C4-2B (cell line): ENCODE data around the gene MATN1.

Experiments used
- H3K27ac ChIP-seq: fragments of 450-650 bp; 2 replicates; pipeline ENCODE4 v1.5.1; 2017
- CTCF ChIP-seq: fragments of 450-650 bp; conservative IDR thresholded peaks from 2 replicates; pipeline ENCODE4 v1.5.1; 2017; ENCODE audit warnings: mild to moderate bottlenecking
- ZFX ChIP-seq: fragments of 450-650 bp; IDR thresholded peaks from 2 replicates; pipeline ENCODE4 v1.6.1; 2017

MATN1 gene

GRCh38 chr1:30730346-30731108 is 7.1 kb upstream of the MATN1 start:
- TF ChIP-seq ZFX, result no peak
- TF ChIP-seq CTCF, result no peak
- H3K27ac ChIP-seq, result no peak overlapping the region

- no peak for TF ChIP-seq ZFX
- no peak for TF ChIP-seq CTCF
Measured at GRCh38 chr1:30729901-30730300, 6.5 kb upstream of the MATN1 start.

DNA sequence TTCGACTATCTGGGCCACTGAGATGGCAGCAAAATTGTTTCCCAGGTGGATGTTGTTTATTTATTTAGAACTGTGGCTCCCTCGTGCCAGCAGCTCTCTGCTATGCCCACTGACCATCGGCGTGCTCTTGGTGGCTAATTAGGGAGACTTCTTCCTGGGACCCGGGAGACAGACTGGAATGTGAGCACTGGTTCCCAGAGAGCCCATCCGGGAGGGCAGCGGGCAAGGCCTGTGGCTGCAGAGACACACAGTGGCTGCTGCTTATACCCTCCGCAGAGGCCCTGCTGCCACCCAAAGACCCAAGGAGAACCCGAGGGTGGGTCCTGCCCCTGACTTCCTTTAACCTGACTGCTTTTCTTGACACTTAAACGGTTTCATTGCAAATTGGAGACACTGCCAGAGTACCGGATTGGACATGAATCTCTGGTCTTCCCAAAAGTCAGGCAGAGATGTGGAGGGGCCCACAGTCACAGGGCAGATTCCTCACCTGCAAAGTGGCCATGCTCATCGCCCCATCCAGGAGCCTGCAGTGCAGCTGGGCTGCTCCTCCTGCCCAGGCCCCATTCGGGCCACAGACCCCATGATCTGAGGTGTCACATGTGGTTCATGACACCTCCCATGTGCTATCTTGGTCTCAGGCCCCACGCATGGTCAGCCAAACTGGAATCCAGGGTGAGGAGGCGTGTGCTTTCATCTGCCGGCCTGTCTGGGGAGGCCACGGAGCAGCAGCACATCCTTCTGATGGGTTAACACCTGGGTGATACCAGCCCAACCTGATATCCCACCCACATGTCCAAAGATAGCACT is 5.7 kb upstream of the MATN1 start:
- no peak overlapping the region for H3K27ac ChIP-seq
- TF ChIP-seq CTCF, result no peak
- TF ChIP-seq ZFX, result no peak

More at GRCh38 chr1:30729901-30730300, 6.5 kb upstream of the MATN1 start:
- no peak overlapping the region for H3K27ac ChIP-seq

DNA sequence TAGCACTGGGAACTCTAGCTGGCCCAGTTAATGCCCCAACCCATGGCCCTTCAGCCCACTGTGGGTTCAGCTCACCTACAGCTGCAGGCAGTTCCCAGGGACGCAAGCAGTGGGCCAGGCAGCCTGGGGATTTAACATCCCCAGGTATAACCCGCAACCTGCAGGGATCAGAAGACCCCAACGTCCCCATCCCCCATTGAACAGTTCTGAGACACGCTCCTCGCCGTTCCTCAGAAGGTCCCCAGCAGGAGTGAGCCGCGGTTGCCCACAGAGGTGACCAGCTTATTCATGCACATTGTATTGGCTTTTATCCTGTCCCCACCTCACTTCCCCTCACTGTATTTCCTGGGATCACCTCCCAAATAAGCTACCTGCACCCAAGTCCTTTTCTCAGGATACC is 5.0 kb upstream of the MATN1 start:
- TF ChIP-seq ZFX (no peak), CTCF (no peak)
- no peak overlapping the region for H3K27ac ChIP-seq

DNA sequence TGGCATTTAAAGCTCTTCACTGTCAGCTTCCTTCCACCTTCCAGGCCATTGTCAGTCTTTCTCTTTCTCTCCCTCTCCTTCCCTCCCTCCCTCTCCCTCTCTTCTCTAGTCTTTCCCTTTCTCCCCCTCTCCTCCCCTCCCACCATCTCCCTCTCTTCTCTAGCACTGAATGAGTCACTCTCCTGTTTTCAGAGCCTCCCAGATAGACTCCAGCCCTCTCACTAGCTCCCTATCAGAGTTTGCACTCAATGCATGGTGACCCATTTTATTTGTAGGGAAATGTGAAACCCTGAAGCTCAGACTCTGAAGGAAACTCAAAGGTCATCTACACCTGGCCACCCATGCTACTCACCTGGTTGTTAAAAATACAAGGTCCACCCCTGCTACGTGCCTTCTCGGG is 4.4 kb upstream of the MATN1 start:
- TF ChIP-seq ZFX (no peak), CTCF (no peak)
- no peak overlapping the region for H3K27ac ChIP-seq

- TF ChIP-seq CTCF (no peak), ZFX (no peak)
- H3K27ac ChIP-seq, result no peak overlapping the region
Measured at GRCh38 chr1:30726773-30727684, 3.6 kb upstream of the MATN1 start.
